ENCODE results near the gene ARHGAP25. TPM values are rescaled to one million over a fixed set of nuclear protein-coding genes. Genes with fewer than 3 reads are reported as not detected.

ARHGAP25 gene
- total and polyA plus RNA-seq, 2 experiments from 2014 or later, result 1.9 to 2.0 TPM

- TF ChIP-seq ZNF462 (CRISPR knock-in tag; IDR thresholded peaks at IDR 0.05), result no peak
- TF ChIP-seq, protein P1, sequence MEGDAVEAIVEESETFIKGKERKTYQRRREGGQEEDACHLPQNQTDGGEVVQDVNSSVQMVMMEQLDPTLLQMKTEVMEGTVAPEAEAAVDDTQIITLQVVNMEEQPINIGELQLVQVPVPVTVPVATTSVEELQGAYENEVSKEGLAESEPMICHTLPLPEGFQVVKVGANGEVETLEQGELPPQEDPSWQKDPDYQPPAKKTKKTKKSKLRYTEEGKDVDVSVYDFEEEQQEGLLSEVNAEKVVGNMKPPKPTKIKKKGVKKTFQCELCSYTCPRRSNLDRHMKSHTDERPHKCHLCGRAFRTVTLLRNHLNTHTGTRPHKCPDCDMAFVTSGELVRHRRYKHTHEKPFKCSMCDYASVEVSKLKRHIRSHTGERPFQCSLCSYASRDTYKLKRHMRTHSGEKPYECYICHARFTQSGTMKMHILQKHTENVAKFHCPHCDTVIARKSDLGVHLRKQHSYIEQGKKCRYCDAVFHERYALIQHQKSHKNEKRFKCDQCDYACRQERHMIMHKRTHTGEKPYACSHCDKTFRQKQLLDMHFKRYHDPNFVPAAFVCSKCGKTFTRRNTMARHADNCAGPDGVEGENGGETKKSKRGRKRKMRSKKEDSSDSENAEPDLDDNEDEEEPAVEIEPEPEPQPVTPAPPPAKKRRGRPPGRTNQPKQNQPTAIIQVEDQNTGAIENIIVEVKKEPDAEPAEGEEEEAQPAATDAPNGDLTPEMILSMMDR (conservative IDR thresholded peaks at IDR 0.05; ENCODE audit: low read depth in 2 of 2), result no peak
- TF ChIP-seq JUNB (IDR thresholded peaks at IDR 0.05; ENCODE audit: unreplicated experiment), result no peak
- no peak for TF ChIP-seq ZNF114 (CRISPR knock-in tag; IDR thresholded peaks at IDR 0.05)
These were observed 119.3 kb downstream of the ARHGAP25 start (continued) for GRCh38 chr2:68853915-68854314.

GRCh38 chr2:68854476-68854875 is 119.9 kb downstream of the ARHGAP25 start:
- H3K27me3 ChIP-seq (ENCODE audit: insufficient read depth), result no peaks in the 10 kb centered on the region
- Mint-ChIP-seq H3K4me3 (no peak overlapping the region), H3K27ac (no peak overlapping the region), H3K36me3 (ENCODE audit: low read depth) (no peaks in the 10 kb centered on the region), H3K4me1 (peaks cover 12% of the 10 kb centered on the region), H3K9me3 (no peaks in the 10 kb centered on the region), H3K27me3 (ENCODE audit: insufficient read depth, low read depth, poor library complexity) (peaks cover 6% of the 10 kb centered on the region)
- no peak overlapping the region for H2AFZ ChIP-seq
- no peak overlapping the region for H3K4me2 ChIP-seq
- H3F3A ChIP-seq (replicated peaks; ENCODE audit: low read depth), result no peaks in the 10 kb centered on the region
- H3K79me2 ChIP-seq (replicated peaks; ENCODE audit: insufficient read depth), result no peaks in the 10 kb centered on the region
- no peaks in the 10 kb centered on the region for H4K20me1 ChIP-seq (replicated peaks; ENCODE audit: insufficient read depth)
- H3K4me1 ChIP-seq (ENCODE audit: insufficient read depth), result peaks cover 9% of the 10 kb centered on the region; the same call in 1 of the 2 replicates
- H3K36me3 ChIP-seq (ENCODE audit: insufficient read depth), result no peaks in the 10 kb centered on the region
- H3K27ac ChIP-seq (ENCODE audit: low read depth), result no peak overlapping the region
- H3K9me2 ChIP-seq (ENCODE audit: insufficient read depth), result peaks cover 10% of the 10 kb centered on the region; the same call in 1 of the 2 replicates
- DNase-seq (ENCODE audit: low spot score) (no peak), ATAC-seq (no peak)
- no peak overlapping the region for H3K4me3 ChIP-seq
- no peak for TF ChIP-seq CREB1 (CRISPR knock-in tag; IDR thresholded peaks at IDR 0.05; ENCODE audit: low read depth)
- no peak for TF ChIP-seq JUNB (IDR thresholded peaks at IDR 0.05; ENCODE audit: unreplicated experiment)
- no peak for TF ChIP-seq NANOG (IDR thresholded peaks at IDR 0.05; ENCODE audit: borderline replicate concordance)
- no peak for TF ChIP-seq ZNF331 (CRISPR knock-in tag; IDR thresholded peaks at IDR 0.05; ENCODE audit: low read depth)
- TF ChIP-seq ZNF462 (CRISPR knock-in tag; IDR thresholded peaks at IDR 0.05), result no peak
